HUES48 (cell line): Measurements from ENCODE around the gene NFKBIL1.

Experiments used
- H3K27ac ChIP-seq: one replicate; pipeline ENCODE4 v1.7.0; 2013; ENCODE audit warnings: low read depth, low read length, inconsistent platforms
- H3K27me3 ChIP-seq: 2 replicates; pipeline ENCODE4 v1.6.1; 2013; ENCODE audit warnings: mild to moderate bottlenecking, low read length; ENCODE audit not compliant: control insufficient read depth, insufficient read depth
- H3K36me3 ChIP-seq: 2 replicates; pipeline ENCODE4 v1.6.1; 2013; ENCODE audit warnings: low read length; ENCODE audit not compliant: control insufficient read depth, insufficient read depth
- H3K4me1 ChIP-seq: 2 replicates; pipeline ENCODE4 v1.6.1; 2013; ENCODE audit warnings: mild to moderate bottlenecking, low read length; ENCODE audit not compliant: control insufficient read depth, insufficient read depth
- H3K4me3 ChIP-seq: 2 replicates; pipeline ENCODE4 v1.5.1; 2013; ENCODE audit warnings: mild to moderate bottlenecking, low read depth, low read length
- H3K9ac ChIP-seq: 2 replicates; pipeline ENCODE4 v1.6.1; 2013; ENCODE audit warnings: mild to moderate bottlenecking, low read depth, low read length, moderate library complexity
- H3K9me3 ChIP-seq: 2 replicates; pipeline ENCODE4 v1.6.1; 2013; ENCODE audit warnings: low read length; ENCODE audit not compliant: control insufficient read depth, insufficient read depth

NFKBIL1 gene

GRCh38 chr6:31528307-31528777 is 19.1 kb upstream of the NFKBIL1 start:
- Histone ChIP-seq H3K9ac (no peak overlapping the region), H3K27ac (no peak overlapping the region), H3K36me3 (peaks cover 40% of the 10 kb centered on the region)

GRCh38 chr6:31528821-31529328 is 18.5 kb upstream of the NFKBIL1 start, which contains the start of gene MCCD1:
Gene MCCD1, plus strand, starts transcription at chr6:31528962. Its CDS starts 53 bp downstream, at chr6:31529015.
- H3K9me3 ChIP-seq, result no peaks in the 10 kb centered on the region
- peak within 1 kb of the TSS; percentile 55 for H3K27ac ChIP-seq
- H3K4me3 ChIP-seq, result no peak within 1 kb of the TSS
- H3K36me3 ChIP-seq, result peaks cover 46% of the 10 kb centered on the region
- H3K9ac ChIP-seq, result no peak within 1 kb of the TSS
- H3K27me3 ChIP-seq, result no peaks in the 10 kb centered on the region
- H3K4me1 ChIP-seq, result no peaks in the 10 kb centered on the region

More at GRCh38 chr6:31528307-31528777, 19.1 kb upstream of the NFKBIL1 start:
- H3K27me3 ChIP-seq, result no peaks in the 10 kb centered on the region
- H3K4me3 ChIP-seq, result no peak overlapping the region
- H3K9me3 ChIP-seq, result no peaks in the 10 kb centered on the region
- no peaks in the 10 kb centered on the region for H3K4me1 ChIP-seq

GRCh38 chr6:31529329-31530150 is 17.9 kb upstream of the NFKBIL1 start:
- Histone ChIP-seq H3K27ac (peak overlapping the region; percentile 55), H3K4me3 (no peak overlapping the region), H3K4me1 (no peaks in the 10 kb centered on the region), H3K36me3 (peaks cover 52% of the 10 kb centered on the region), H3K27me3 (no peaks in the 10 kb centered on the region), H3K9me3 (no peaks in the 10 kb centered on the region), H3K9ac (no peak overlapping the region)

GRCh38 chr6:31530659-31531058 is 16.7 kb upstream of the NFKBIL1 start:
- peaks cover 63% of the 10 kb centered on the region for H3K36me3 ChIP-seq
- H3K4me3 ChIP-seq, result no peak overlapping the region
- no peak overlapping the region for H3K27ac ChIP-seq
- H3K4me1 ChIP-seq, result no peaks in the 10 kb centered on the region
- H3K9ac ChIP-seq, result no peak overlapping the region
- no peaks in the 10 kb centered on the region for H3K9me3 ChIP-seq
- no peaks in the 10 kb centered on the region for H3K27me3 ChIP-seq

GRCh38 chr6:31531162-31531561 is 16.2 kb upstream of the NFKBIL1 start:
- peaks cover 68% of the 10 kb centered on the region for H3K36me3 ChIP-seq

GRCh38 chr6:31531771-31532643 is 15.4 kb upstream of the NFKBIL1 start:
- Histone ChIP-seq H3K27me3 (no peaks in the 10 kb centered on the region), H3K36me3 (peaks cover 77% of the 10 kb centered on the region)

More at GRCh38 chr6:31531162-31531561, 16.2 kb upstream of the NFKBIL1 start:
- Histone ChIP-seq H3K9me3 (no peaks in the 10 kb centered on the region), H3K9ac (no peak overlapping the region), H3K4me1 (no peaks in the 10 kb centered on the region), H3K4me3 (no peak overlapping the region), H3K27ac (no peak overlapping the region), H3K27me3 (no peaks in the 10 kb centered on the region)

GRCh38 chr6:31532644-31533454 is 14.6 kb upstream of the NFKBIL1 start:
- Histone ChIP-seq H3K36me3 (peaks cover 85% of the 10 kb centered on the region), H3K27ac (no peak overlapping the region), H3K9me3 (no peaks in the 10 kb centered on the region), H3K4me1 (no peaks in the 10 kb centered on the region), H3K9ac (no peak overlapping the region), H3K27me3 (no peaks in the 10 kb centered on the region), H3K4me3 (no peak overlapping the region)

More at GRCh38 chr6:31531771-31532643, 15.4 kb upstream of the NFKBIL1 start:
- H3K4me3 ChIP-seq, result no peak overlapping the region
- no peaks in the 10 kb centered on the region for H3K9me3 ChIP-seq
- H3K4me1 ChIP-seq, result no peaks in the 10 kb centered on the region
- no peak overlapping the region for H3K9ac ChIP-seq
- no peak overlapping the region for H3K27ac ChIP-seq

GRCh38 chr6:31533455-31533841 is 14.0 kb upstream of the NFKBIL1 start:
- H3K4me1 ChIP-seq, result no peaks in the 10 kb centered on the region
- H3K4me3 ChIP-seq, result no peak overlapping the region
- no peak overlapping the region for H3K27ac ChIP-seq
- no peaks in the 10 kb centered on the region for H3K9me3 ChIP-seq
- H3K36me3 ChIP-seq, result peaks cover 91% of the 10 kb centered on the region
- no peak overlapping the region for H3K9ac ChIP-seq
- no peaks in the 10 kb centered on the region for H3K27me3 ChIP-seq

- Histone ChIP-seq H3K9me3 (no peaks in the 10 kb centered on the region), H3K9ac (no peak overlapping the region), H3K27me3 (no peaks in the 10 kb centered on the region), H3K36me3 (peaks cover 97% of the 10 kb centered on the region), H3K27ac (no peak overlapping the region), H3K4me3 (no peak overlapping the region), H3K4me1 (peaks cover 3% of the 10 kb centered on the region; the same call in 1 of the 2 replicates)
Measured at GRCh38 chr6:31534011-31534410, 13.4 kb upstream of the NFKBIL1 start.

GRCh38 chr6:31534521-31535040 is 12.8 kb upstream of the NFKBIL1 start:
- H3K9ac ChIP-seq, result no peak overlapping the region
- no peak overlapping the region for H3K4me3 ChIP-seq
- peaks cover 100% of the 10 kb centered on the region for H3K36me3 ChIP-seq
- H3K27me3 ChIP-seq, result no peaks in the 10 kb centered on the region
- peaks cover 9% of the 10 kb centered on the region; the same call in 1 of the 2 replicates for H3K4me1 ChIP-seq
- no peaks in the 10 kb centered on the region for H3K9me3 ChIP-seq
- no peak overlapping the region for H3K27ac ChIP-seq
